ENCODE data around the gene MET.

- TF ChIP-seq POLR2AphosphoS5 (IDR thresholded peaks at IDR 0.05; ENCODE audit: insufficient read depth in 1 of 2, low read depth in 1 of 2) = peak in 1 of 2 donors; percentile 61
- no peak for TF ChIP-seq CTCF (IDR thresholded peaks at IDR 0.05)
These were observed 120.8 kb downstream of the MET start for GRCh38 chr7:116792813-116793212.
